Measurements from ENCODE around the gene NTRK3.

The NTRK3 gene

GRCh38 chr15:87938031-87938430, 318.5 kb downstream of the NTRK3 start:
- H3K4me3 ChIP-seq (ENCODE audit: insufficient read depth, low read depth, low read length) = no peak overlapping the region
- H3K4me1 ChIP-seq (ENCODE audit: control insufficient read depth, insufficient read depth, low read length) = no peaks in the 10 kb centered on the region
- H3K36me3 ChIP-seq (ENCODE audit: control insufficient read depth, insufficient read depth, low read length) = no peaks in the 10 kb centered on the region
- H3K9me3 ChIP-seq (ENCODE audit: control insufficient read depth, low read length) = no peaks in the 10 kb centered on the region
- no peak overlapping the region for H3K27ac ChIP-seq (ENCODE audit: insufficient read depth, low read depth, low read length, poor library complexity, severe bottlenecking)
- 100% methylated on average over 1 of the region's 1 CpG; no CpG with 5 or more reads in 1 of the 2 experiments for WGBS, 2 experiments
- no peaks in the 10 kb centered on the region for H3K27me3 ChIP-seq (ENCODE audit: control insufficient read depth, insufficient read depth, low read length, poor library complexity, severe bottlenecking)

GRCh38 chr15:87935583-87935982, 321.0 kb downstream of the NTRK3 start:
- 84 to 85% methylated on average over 2 of the region's 2 CpGs for WGBS, 2 experiments
- Histone ChIP-seq H3K27ac (ENCODE audit: insufficient read depth, low read depth, low read length, poor library complexity, severe bottlenecking) (no peak overlapping the region), H3K4me1 (ENCODE audit: control insufficient read depth, insufficient read depth, low read length) (no peaks in the 10 kb centered on the region), H3K9me3 (ENCODE audit: control insufficient read depth, low read length) (no peaks in the 10 kb centered on the region), H3K27me3 (ENCODE audit: control insufficient read depth, insufficient read depth, low read length, poor library complexity, severe bottlenecking) (no peaks in the 10 kb centered on the region), H3K36me3 (ENCODE audit: control insufficient read depth, insufficient read depth, low read length) (no peaks in the 10 kb centered on the region), H3K4me3 (ENCODE audit: insufficient read depth, low read depth, low read length) (no peak overlapping the region)

- no peaks in the 10 kb centered on the region for H3K27me3 ChIP-seq (ENCODE audit: control insufficient read depth, insufficient read depth, low read length, poor library complexity, severe bottlenecking)
- H3K4me3 ChIP-seq (ENCODE audit: insufficient read depth, low read depth, low read length) = no peak overlapping the region
- no peak overlapping the region for H3K27ac ChIP-seq (ENCODE audit: insufficient read depth, low read depth, low read length, poor library complexity, severe bottlenecking)
- WGBS, 2 experiments = 90 to 100% methylated on average over 2 of the region's 2 CpGs
- H3K4me1 ChIP-seq (ENCODE audit: control insufficient read depth, insufficient read depth, low read length) = no peaks in the 10 kb centered on the region
- H3K36me3 ChIP-seq (ENCODE audit: control insufficient read depth, insufficient read depth, low read length) = no peaks in the 10 kb centered on the region
- H3K9me3 ChIP-seq (ENCODE audit: control insufficient read depth, low read length) = no peaks in the 10 kb centered on the region
Observed at GRCh38 chr15:87931584-87931983, 325.0 kb downstream of the NTRK3 start.

GRCh38 chr15:87930457-87930856, 326.1 kb downstream of the NTRK3 start:
- no peaks in the 10 kb centered on the region for H3K27me3 ChIP-seq (ENCODE audit: control insufficient read depth, insufficient read depth, low read length, poor library complexity, severe bottlenecking)
- H3K4me1 ChIP-seq (ENCODE audit: control insufficient read depth, insufficient read depth, low read length) = no peaks in the 10 kb centered on the region
- 89 to 91% methylated on average over 5 of the region's 5 CpGs for WGBS, 2 experiments
- no peak overlapping the region for H3K4me3 ChIP-seq (ENCODE audit: insufficient read depth, low read depth, low read length)
- H3K36me3 ChIP-seq (ENCODE audit: control insufficient read depth, insufficient read depth, low read length) = no peaks in the 10 kb centered on the region
- H3K27ac ChIP-seq (ENCODE audit: insufficient read depth, low read depth, low read length, poor library complexity, severe bottlenecking) = no peak overlapping the region
- H3K9me3 ChIP-seq (ENCODE audit: control insufficient read depth, low read length) = no peaks in the 10 kb centered on the region

- WGBS, 2 experiments = 90 to 95% methylated on average over 2 of the region's 2 CpGs
Observed at GRCh38 chr15:87929841-87930240, 326.7 kb downstream of the NTRK3 start.

GRCh38 chr15:87924433-87924832, 332.1 kb downstream of the NTRK3 start:
- WGBS, 2 experiments = 87 to 93% methylated on average over 1 of the region's 1 CpG

More at GRCh38 chr15:87929841-87930240, 326.7 kb downstream of the NTRK3 start:
- H3K4me1 ChIP-seq (ENCODE audit: control insufficient read depth, insufficient read depth, low read length) = no peaks in the 10 kb centered on the region
- H3K27me3 ChIP-seq (ENCODE audit: control insufficient read depth, insufficient read depth, low read length, poor library complexity, severe bottlenecking) = no peaks in the 10 kb centered on the region
- no peaks in the 10 kb centered on the region for H3K36me3 ChIP-seq (ENCODE audit: control insufficient read depth, insufficient read depth, low read length)
- H3K9me3 ChIP-seq (ENCODE audit: control insufficient read depth, low read length) = no peaks in the 10 kb centered on the region
- H3K4me3 ChIP-seq (ENCODE audit: insufficient read depth, low read depth, low read length) = no peak overlapping the region
- no peak overlapping the region for H3K27ac ChIP-seq (ENCODE audit: insufficient read depth, low read depth, low read length, poor library complexity, severe bottlenecking)

GRCh38 chr15:87919064-87919463, 337.5 kb downstream of the NTRK3 start:
- Histone ChIP-seq H3K36me3 (ENCODE audit: control insufficient read depth, insufficient read depth, low read length) (no peaks in the 10 kb centered on the region), H3K4me1 (ENCODE audit: control insufficient read depth, insufficient read depth, low read length) (no peaks in the 10 kb centered on the region), H3K27me3 (ENCODE audit: control insufficient read depth, insufficient read depth, low read length, poor library complexity, severe bottlenecking) (no peaks in the 10 kb centered on the region), H3K9me3 (ENCODE audit: control insufficient read depth, low read length) (no peaks in the 10 kb centered on the region), H3K4me3 (ENCODE audit: insufficient read depth, low read depth, low read length) (no peak overlapping the region), H3K27ac (ENCODE audit: insufficient read depth, low read depth, low read length, poor library complexity, severe bottlenecking) (no peak overlapping the region)
- WGBS, 2 experiments = 96% methylated on average over 3 of the region's 3 CpGs

More at GRCh38 chr15:87924433-87924832, 332.1 kb downstream of the NTRK3 start:
- no peaks in the 10 kb centered on the region for H3K27me3 ChIP-seq (ENCODE audit: control insufficient read depth, insufficient read depth, low read length, poor library complexity, severe bottlenecking)
- no peaks in the 10 kb centered on the region for H3K4me1 ChIP-seq (ENCODE audit: control insufficient read depth, insufficient read depth, low read length)
- no peak overlapping the region for H3K4me3 ChIP-seq (ENCODE audit: insufficient read depth, low read depth, low read length)
- no peak overlapping the region for H3K27ac ChIP-seq (ENCODE audit: insufficient read depth, low read depth, low read length, poor library complexity, severe bottlenecking)
- H3K36me3 ChIP-seq (ENCODE audit: control insufficient read depth, insufficient read depth, low read length) = no peaks in the 10 kb centered on the region
- no peaks in the 10 kb centered on the region for H3K9me3 ChIP-seq (ENCODE audit: control insufficient read depth, low read length)

- H3K27ac ChIP-seq (ENCODE audit: insufficient read depth, low read depth, low read length, poor library complexity, severe bottlenecking) = no peak overlapping the region
- H3K9me3 ChIP-seq (ENCODE audit: control insufficient read depth, low read length) = no peaks in the 10 kb centered on the region
- no peaks in the 10 kb centered on the region for H3K36me3 ChIP-seq (ENCODE audit: control insufficient read depth, insufficient read depth, low read length)
- no peaks in the 10 kb centered on the region for H3K27me3 ChIP-seq (ENCODE audit: control insufficient read depth, insufficient read depth, low read length, poor library complexity, severe bottlenecking)
- H3K4me1 ChIP-seq (ENCODE audit: control insufficient read depth, insufficient read depth, low read length) = no peaks in the 10 kb centered on the region
- no peak overlapping the region for H3K4me3 ChIP-seq (ENCODE audit: insufficient read depth, low read depth, low read length)
- WGBS, 2 experiments = 64 to 88% methylated on average over 2 of the region's 2 CpGs
Observed at GRCh38 chr15:87917480-87917879, 339.1 kb downstream of the NTRK3 start.

GRCh38 chr15:87916208-87916607, 340.3 kb downstream of the NTRK3 start:
- H3K4me3 ChIP-seq (ENCODE audit: insufficient read depth, low read depth, low read length) = no peak overlapping the region
- H3K4me1 ChIP-seq (ENCODE audit: control insufficient read depth, insufficient read depth, low read length) = no peaks in the 10 kb centered on the region
- H3K9me3 ChIP-seq (ENCODE audit: control insufficient read depth, low read length) = no peaks in the 10 kb centered on the region
- no peak overlapping the region for H3K27ac ChIP-seq (ENCODE audit: insufficient read depth, low read depth, low read length, poor library complexity, severe bottlenecking)
- no peaks in the 10 kb centered on the region for H3K27me3 ChIP-seq (ENCODE audit: control insufficient read depth, insufficient read depth, low read length, poor library complexity, severe bottlenecking)
- WGBS, 2 experiments = 88 to 89% methylated on average over 5 of the region's 5 CpGs
- H3K36me3 ChIP-seq (ENCODE audit: control insufficient read depth, insufficient read depth, low read length) = no peaks in the 10 kb centered on the region

- no peaks in the 10 kb centered on the region for H3K9me3 ChIP-seq (ENCODE audit: control insufficient read depth, low read length)
- WGBS, 2 experiments = 72 to 74% methylated on average over 4 of the region's 4 CpGs
- no peak overlapping the region for H3K4me3 ChIP-seq (ENCODE audit: insufficient read depth, low read depth, low read length)
- H3K36me3 ChIP-seq (ENCODE audit: control insufficient read depth, insufficient read depth, low read length) = no peaks in the 10 kb centered on the region
- H3K4me1 ChIP-seq (ENCODE audit: control insufficient read depth, insufficient read depth, low read length) = no peaks in the 10 kb centered on the region
- H3K27me3 ChIP-seq (ENCODE audit: control insufficient read depth, insufficient read depth, low read length, poor library complexity, severe bottlenecking) = no peaks in the 10 kb centered on the region
- H3K27ac ChIP-seq (ENCODE audit: insufficient read depth, low read depth, low read length, poor library complexity, severe bottlenecking) = no peak overlapping the region
Observed at GRCh38 chr15:87910301-87910700, 346.2 kb downstream of the NTRK3 start.
